Right atrium auricular region (tissue), 2 donors: ENCODE measurements around the gene RASGRP2. TPM values are rescaled to one million over a fixed set of nuclear protein-coding genes. Genes with fewer than 3 reads are reported as not detected.

Source experiments
- DNase-seq: peaks from one replicate; pipeline ENCODE4 v3.0.0-alpha.2; 2019; ENCODE audit warnings: low spot score
- H3K27ac ChIP-seq, 2 donors: fragments of 200-600 bp; sonication (generic); 1 replicate in 1 of 2; 2 replicates in 1 of 2; pipeline ENCODE4 v1.5.1; 2016 to 2019
- H3K27me3 ChIP-seq, 2 donors: fragments of 200-600 bp; sonication (generic); one replicate each; pipeline versions ENCODE4 v1.5.1 to v1.6.0; 2017 to 2019
- H3K36me3 ChIP-seq: fragments of 200-600 bp; sonication (generic); one replicate; pipeline ENCODE4 v1.5.1; 2016
- H3K4me1 ChIP-seq, 2 donors: fragments of 200-600 bp; sonication (generic); one replicate each; pipeline versions ENCODE4 v1.5.1 to v1.6.0; 2017 to 2019
- H3K4me3 ChIP-seq, 2 donors: fragments of 200-600 bp; sonication (generic); 1 replicate in 1 of 2; 2 replicates in 1 of 2; pipeline ENCODE4 v1.5.1; 2017 to 2019; ENCODE audit warnings: mild to moderate bottlenecking in 1 of 2, moderate library complexity in 1 of 2
- H3K9me3 ChIP-seq, 2 donors: fragments of 200-600 bp; sonication (generic); one replicate each; pipeline ENCODE4 v1.5.1; 2019
- CTCF ChIP-seq, 2 donors: fragments of 200-600 bp; sonication (generic); IDR thresholded peaks; one replicate each; pipeline ENCODE4 v1.5.1; 2019; ENCODE audit warnings: antibody characterized with exemption in 2 of 2
- total RNA-seq, 2 donors: library from RNA; depleted of rRNA; stranded (reverse); fragments of >200 nt; gene quantifications; one replicate each; pipeline ENCODE4 v1.1.0, GENCODE V29; 2016

RASGRP2 gene
- total RNA-seq, 2 donors from 2014 or later = 28.1 to 30.4 TPM

- no peak for TF ChIP-seq CTCF (IDR thresholded peaks at IDR 0.05)
- H3K27me3 ChIP-seq = no peaks in the 10 kb centered on the region
- H3K4me3 ChIP-seq = no peak overlapping the region
- no peak for DNase-seq
- H3K4me1 ChIP-seq = no peaks in the 10 kb centered on the region
- H3K36me3 ChIP-seq = no peaks in the 10 kb centered on the region
- no peak overlapping the region for H3K27ac ChIP-seq
- no peaks in the 10 kb centered on the region for H3K9me3 ChIP-seq
Observed at GRCh38 chr11:64698427-64698826, 45.5 kb downstream of the RASGRP2 start.

GRCh38 chr11:64697663-64698375 is 46.1 kb downstream of the RASGRP2 start:
- Histone ChIP-seq H3K36me3 (no peaks in the 10 kb centered on the region), H3K4me3 (no peak overlapping the region), H3K27me3 (no peaks in the 10 kb centered on the region), H3K4me1 (no peaks in the 10 kb centered on the region), H3K9me3 (no peaks in the 10 kb centered on the region), H3K27ac (no peak overlapping the region)
- no peak for TF ChIP-seq CTCF (IDR thresholded peaks at IDR 0.05)
- DNase-seq = no peak

- no peak for TF ChIP-seq CTCF (IDR thresholded peaks at IDR 0.05)
- no peak overlapping the region for H3K27ac ChIP-seq
- no peaks in the 10 kb centered on the region for H3K27me3 ChIP-seq
- DNase-seq = no peak
- no peaks in the 10 kb centered on the region for H3K36me3 ChIP-seq
- H3K4me1 ChIP-seq = no peaks in the 10 kb centered on the region
- H3K9me3 ChIP-seq = no peaks in the 10 kb centered on the region
- no peak overlapping the region for H3K4me3 ChIP-seq
Observed at GRCh38 chr11:64696045-64696444, 47.9 kb downstream of the RASGRP2 start.

GRCh38 chr11:64695548-64695947 is 48.4 kb downstream of the RASGRP2 start:
- no peak overlapping the region for H3K4me3 ChIP-seq
- H3K27me3 ChIP-seq = no peaks in the 10 kb centered on the region
- no peak for DNase-seq
- no peaks in the 10 kb centered on the region for H3K36me3 ChIP-seq
- H3K27ac ChIP-seq = no peak overlapping the region
- H3K4me1 ChIP-seq = no peaks in the 10 kb centered on the region
- TF ChIP-seq CTCF (IDR thresholded peaks at IDR 0.05) = no peak
- H3K9me3 ChIP-seq = no peaks in the 10 kb centered on the region

- TF ChIP-seq CTCF (IDR thresholded peaks at IDR 0.05) = no peak
- H3K36me3 ChIP-seq = no peaks in the 10 kb centered on the region
- no peaks in the 10 kb centered on the region for H3K9me3 ChIP-seq
- H3K27ac ChIP-seq = no peak overlapping the region
- H3K4me1 ChIP-seq = no peaks in the 10 kb centered on the region
- no peak overlapping the region for H3K4me3 ChIP-seq
- no peaks in the 10 kb centered on the region for H3K27me3 ChIP-seq
- DNase-seq = no peak
Observed at GRCh38 chr11:64694821-64695365, 49.0 kb downstream of the RASGRP2 start.
